Heart left ventricle (tissue), 16 donors: ENCODE data around the gene ROGDI. TPM values are rescaled to one million over a fixed set of nuclear protein-coding genes. Genes with fewer than 3 reads are reported as not detected.

ENCODE experiments used
- ATAC-seq, 4 donors: fragments of 200-7000 bp; cut with Tn5 transposase; one replicate each; pipeline ENCODE4 v1.9.1; 2020 to 2022; ENCODE audit warnings: moderate library complexity in 4 of 4, mild to moderate bottlenecking in 3 of 4, moderate number of reproducible peaks in 1 of 4
- DNase-seq, 5 donors: peaks; one replicate each; pipeline ENCODE4 v3.0.0-alpha.2; 2020
- H3K27ac ChIP-seq, 12 donors: fragments of 200-600 bp; sonication (generic) in 4 of 12; one replicate each; pipeline versions ENCODE4 v1.5.0 to v1.8.0; 2016 to 2022; ENCODE audit warnings: mild to moderate bottlenecking in 2 of 12
- H3K27me3 ChIP-seq, 9 donors: fragments of 200-600 bp; sonication (generic) in 2 of 9; one replicate each; pipeline versions ENCODE4 v1.5.1 to v1.8.0; 2016 to 2022; ENCODE audit warnings: mild to moderate bottlenecking in 3 of 9
- H3K36me3 ChIP-seq, 9 donors: fragments of 200-600 bp; sonication (generic) in 2 of 9; one replicate each; pipeline versions ENCODE4 v1.5.0 to v1.8.0; 2018 to 2022; ENCODE audit warnings: mild to moderate bottlenecking in 2 of 9
- H3K4me1 ChIP-seq, 12 donors: fragments of 200-600 bp; sonication (generic) in 4 of 12; one replicate each; pipeline versions ENCODE4 v1.5.0 to v1.8.0; 2016 to 2022; ENCODE audit warnings: mild to moderate bottlenecking in 3 of 12
- H3K4me3 ChIP-seq, 12 donors: fragments of 200-600 bp; sonication (generic) in 4 of 12; one replicate each; pipeline versions ENCODE4 v1.5.0 to v1.8.0; 2017 to 2022; ENCODE audit warnings: mild to moderate bottlenecking in 9 of 12, moderate library complexity in 4 of 12
- H3K9me3 ChIP-seq, 12 donors: fragments of 200-600 bp; sonication (generic) in 4 of 12; one replicate each; pipeline versions ENCODE4 v1.5.0 to v1.8.0; 2016 to 2022; ENCODE audit warnings: mild to moderate bottlenecking in 1 of 12
- POLR2A ChIP-seq, 2 donors: fragments of 450-650 bp; IDR thresholded peaks; one replicate each; pipeline ENCODE4 v1.6.1; 2017; ENCODE audit warnings: antibody characterized with exemption in 2 of 2, mild to moderate bottlenecking in 2 of 2, moderate library complexity in 2 of 2
- WGBS, 4 donors: extraction: QIAGEN DNeasy Blood & Tissue Kit in 2 of 4; methylation state at CpG; one replicate each; pipeline versions ENCODE4 v1.1.5 to v1.1.7; 2013 to 2018; 5-methylcytosine and 5-hydroxymethylcytosine counted together
- intact Hi-C, 10 donors: fragments of 100-400 bp; cut with DNase I; formaldehyde crosslinking; loops; one replicate each; pipeline versions ENCODE4 v1.11.1 to v1.14.2; 2022
- polyA plus RNA-seq, 2 donors: library from polyadenylated mRNA; stranded (reverse); fragments of 200-250 nt; gene quantifications; one replicate each; pipeline ENCODE4 v1.2.3, GENCODE V29; 2013
- total RNA-seq, 9 donors: library from RNA; depleted of rRNA in 2 of 9; stranded (reverse); fragments of >200 nt in 2 of 9; fragmentation: NEBNext Ultra II Directional in 3 of 9; extraction: Animal tissue kit (Norgen Biotek cat#: 25700) in 3 of 9; gene quantifications; one replicate each; pipeline versions ENCODE4 v1.1.0 to v1.2.4, GENCODE V29; 2016 to 2023
- TF ChIP-seq, protein P1 (sequence below), 12 donors: fragments of 200-600 bp; sonication (generic) in 4 of 12; IDR thresholded peaks; one replicate each; pipeline versions ENCODE4 v1.5.0 to v1.8.0; 2018 to 2022; ENCODE audit warnings: antibody characterized with exemption in 12 of 12, mild to moderate bottlenecking in 5 of 12
- donor health status: ischemic (EF 13 %, LVEDD 7.1; RV severe dilation, severe dysfunction).
- donor health status: healthy with polysubstance abuse.
- donor health status: DM: no; HTN: yes; CAD: no.
- donor health status: DM: no; HTN: no; CAD: no.
- donor health status: ischemic (EF 25% LVEDD 6.9; RV normal size, moderate dysfunction).
- donor health status: ischemic (EF 25% LVEDD 5.7; RV mildly dilated, moderate dysfunction).
- donor health status: healthy.
- donor health status: DM: yes; HTN: yes; CAD: no.
- donor health status: ischemic (EF 35%, LVEDD 5.7; RV mildly dilated, moderate dysfunction).
- donor health status: nonischemic (EF 11% LVEDD 7.7; RV severe dilation, severe dysfunction).
- donor health status: DM: yes; HTN: yes; CAD: no.
- donor health status: PGD.
- donor health status: ischemic (EF 29% LVEDD 5.4; RV normal size, mild dysfunction).
- donor health status: nonischemic (EF 23%, LVEDD 6.1; RV moderate dilation, normal function).

Gene ROGDI
- total and polyA plus RNA-seq, 11 donors: 43.4 to 167 (median 95.0) TPM

DNA sequence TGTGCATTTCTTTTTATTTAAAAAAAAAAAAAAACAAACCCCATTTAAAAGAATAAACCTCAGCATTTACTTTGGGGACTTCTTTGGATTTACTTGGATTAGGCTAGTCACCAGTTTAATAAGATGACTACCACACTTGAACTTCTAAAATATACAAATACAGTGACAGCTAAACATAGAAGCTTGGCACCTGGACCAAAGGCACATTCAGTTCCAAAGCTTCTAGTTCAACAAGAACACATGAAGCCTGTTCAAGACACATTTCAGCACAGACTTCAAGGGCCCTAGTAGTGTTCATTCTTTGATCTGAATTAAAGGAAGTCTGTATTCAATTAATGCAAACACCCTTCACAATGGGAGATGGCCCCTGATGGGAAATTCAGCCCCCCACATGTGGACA, 11.6 kb upstream of the ROGDI start:
- intact Hi-C loops: loop anchor here in 1 of 10 donors (5.0 kb wide), 1 partner anchor 33 kb away; the partner anchor contains the start of genes GLYR1 and UBN1
- H3K4me3 ChIP-seq: no peak overlapping the region

DNA sequence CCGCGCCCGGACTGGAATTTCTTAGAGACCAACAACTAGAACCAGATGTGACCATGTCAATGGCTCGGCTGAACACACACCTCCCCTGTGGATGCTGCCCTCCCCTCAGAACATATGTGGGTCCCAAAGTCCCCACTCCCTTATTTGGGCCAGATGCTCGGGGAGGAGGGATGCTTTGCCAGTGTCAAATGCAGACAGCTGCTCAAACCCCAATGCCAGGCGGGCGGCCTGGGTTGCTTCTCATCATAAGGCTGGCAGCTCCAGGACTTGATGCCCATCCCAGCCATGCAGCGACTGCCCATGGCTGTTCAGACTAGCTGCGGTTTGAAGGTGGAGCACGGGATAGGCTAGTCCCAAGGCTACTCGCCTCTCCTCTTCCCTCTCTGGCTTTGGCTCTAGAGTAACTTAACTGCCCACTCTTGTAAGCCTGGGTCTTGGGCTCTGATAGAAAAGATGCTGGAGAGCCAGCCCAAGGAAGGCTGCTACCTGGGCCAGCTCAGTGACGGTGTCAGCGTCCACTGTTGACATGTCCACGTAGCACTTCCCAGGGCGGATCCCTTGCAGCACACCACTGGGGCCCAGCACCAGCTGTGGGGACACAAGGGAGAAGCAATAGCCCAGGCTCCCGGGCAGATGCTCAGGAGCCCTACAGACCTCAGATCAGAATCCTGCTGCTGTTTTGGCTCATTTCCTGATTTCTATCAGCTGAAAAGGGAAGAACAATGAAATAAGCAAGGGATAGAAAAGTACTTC, 11.0 kb upstream of the ROGDI start:
- peaks cover 0 to 19% (median 2%) of the 10 kb centered on the region in 12 donors for H3K4me1 ChIP-seq
- intact Hi-C loops: loop anchor here in 1 of 10 donors (5.0 kb wide), 1 partner anchor 34 kb away; the partner anchor contains the start of genes GLYR1 and UBN1
- DNase-seq (peak in 1 of 5 donors; percentile 44), ATAC-seq (peak; percentile 30 to 47 (median 39))
- peak overlapping the region; percentile 57 to 94 (median 82) for H3K27ac ChIP-seq
- no peaks in the 10 kb centered on the region for H3K9me3 ChIP-seq
- H3K36me3 ChIP-seq: peaks cover 0 to 100% (median 96%) of the 10 kb centered on the region in 9 donors
- H3K4me3 ChIP-seq: no peak overlapping the region
- 80 to 93% (median 93%) methylated on average over 9 to 16 of the region's 16 CpGs for WGBS, 4 donors
- TF ChIP-seq, protein P1, sequence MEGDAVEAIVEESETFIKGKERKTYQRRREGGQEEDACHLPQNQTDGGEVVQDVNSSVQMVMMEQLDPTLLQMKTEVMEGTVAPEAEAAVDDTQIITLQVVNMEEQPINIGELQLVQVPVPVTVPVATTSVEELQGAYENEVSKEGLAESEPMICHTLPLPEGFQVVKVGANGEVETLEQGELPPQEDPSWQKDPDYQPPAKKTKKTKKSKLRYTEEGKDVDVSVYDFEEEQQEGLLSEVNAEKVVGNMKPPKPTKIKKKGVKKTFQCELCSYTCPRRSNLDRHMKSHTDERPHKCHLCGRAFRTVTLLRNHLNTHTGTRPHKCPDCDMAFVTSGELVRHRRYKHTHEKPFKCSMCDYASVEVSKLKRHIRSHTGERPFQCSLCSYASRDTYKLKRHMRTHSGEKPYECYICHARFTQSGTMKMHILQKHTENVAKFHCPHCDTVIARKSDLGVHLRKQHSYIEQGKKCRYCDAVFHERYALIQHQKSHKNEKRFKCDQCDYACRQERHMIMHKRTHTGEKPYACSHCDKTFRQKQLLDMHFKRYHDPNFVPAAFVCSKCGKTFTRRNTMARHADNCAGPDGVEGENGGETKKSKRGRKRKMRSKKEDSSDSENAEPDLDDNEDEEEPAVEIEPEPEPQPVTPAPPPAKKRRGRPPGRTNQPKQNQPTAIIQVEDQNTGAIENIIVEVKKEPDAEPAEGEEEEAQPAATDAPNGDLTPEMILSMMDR (IDR thresholded peaks at IDR 0.05): no peak
- no peak for TF ChIP-seq POLR2A (IDR thresholded peaks at IDR 0.05)
- no peaks in the 10 kb centered on the region for H3K27me3 ChIP-seq

More for the DNA sequence above, 11.6 kb upstream of the ROGDI start:
- H3K36me3 ChIP-seq: peaks cover 0 to 100% (median 96%) of the 10 kb centered on the region in 9 donors
- H3K9me3 ChIP-seq: no peaks in the 10 kb centered on the region
- TF ChIP-seq, protein P1 (IDR thresholded peaks at IDR 0.05): no peak
- H3K4me1 ChIP-seq: peaks cover 0 to 19% (median 2%) of the 10 kb centered on the region in 12 donors
- H3K27ac ChIP-seq: peak overlapping the region; percentile 57 to 94 (median 82)
- H3K27me3 ChIP-seq: no peaks in the 10 kb centered on the region
- ATAC-seq: peak; percentile 77 to 89 (median 82)
- peak in 2 of 5 donors; percentile 50 to 63 for DNase-seq

DNA sequence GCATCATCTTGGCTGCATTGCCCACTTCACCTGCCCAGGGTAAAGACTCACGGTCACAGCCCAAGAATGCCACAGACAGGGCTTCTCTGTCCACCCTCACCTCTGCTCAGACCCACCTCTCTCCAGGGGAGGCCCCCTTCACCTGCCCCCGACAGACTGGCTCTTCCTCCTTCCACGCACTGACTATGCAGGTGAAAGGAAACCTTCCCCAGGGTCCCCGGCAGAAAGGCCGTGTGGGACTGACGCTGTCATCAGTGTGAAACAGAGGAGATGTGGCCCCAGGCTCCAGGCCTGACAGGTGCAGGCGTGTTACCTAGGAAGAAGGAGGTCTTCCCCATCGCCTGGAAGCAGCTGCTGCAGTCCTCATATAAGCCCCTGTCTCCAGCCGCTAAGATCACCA, 9.3 kb upstream of the ROGDI start:
- TF ChIP-seq, protein P1 (IDR thresholded peaks at IDR 0.05): no peak
- TF ChIP-seq POLR2A (IDR thresholded peaks at IDR 0.05): no peak
- Histone ChIP-seq H3K36me3 (peaks cover 0 to 100% (median 94%) of the 10 kb centered on the region in 9 donors), H3K27me3 (no peaks in the 10 kb centered on the region), H3K4me3 (no peak overlapping the region), H3K9me3 (no peaks in the 10 kb centered on the region), H3K27ac (peak overlapping the region in 3 of 12 donors; percentile 78 to 89 (median 86)), H3K4me1 (peaks cover 0 to 19% (median 2%) of the 10 kb centered on the region in 12 donors)
- DNase-seq (no peak), ATAC-seq (no peak)
- 91 to 99% (median 93%) methylated on average over 8 to 9 of the region's 9 CpGs for WGBS, 4 donors
- intact Hi-C loops: loop anchor here in 1 of 10 donors (5.0 kb wide), 1 partner anchor 36 kb away; the partner anchor contains the start of genes GLYR1 and UBN1

DNA sequence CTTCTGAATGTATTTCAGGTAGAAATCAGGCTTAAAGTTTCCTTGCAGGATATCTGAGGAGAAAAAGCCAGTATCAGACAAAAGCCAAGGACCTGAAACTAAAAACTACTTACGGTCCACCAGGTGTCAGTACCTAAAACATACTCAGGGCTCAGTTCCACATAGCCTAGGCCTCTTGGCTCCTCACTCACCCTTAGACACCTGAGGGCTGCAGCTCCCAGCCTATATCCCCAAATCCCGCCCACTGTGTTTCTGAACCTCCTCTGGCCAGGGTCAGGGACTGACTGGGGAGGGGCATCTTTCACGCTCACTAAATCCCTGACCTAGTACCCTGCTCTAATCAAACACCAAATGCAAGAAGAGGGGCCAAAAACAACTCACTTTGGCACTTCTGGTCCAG, 8.8 kb upstream of the ROGDI start:
- DNase-seq: no peak
- no peak overlapping the region for H3K4me3 ChIP-seq
- no peak for TF ChIP-seq POLR2A (IDR thresholded peaks at IDR 0.05)
- TF ChIP-seq, protein P1 (IDR thresholded peaks at IDR 0.05): no peak
- intact Hi-C loops: loop anchor here in 1 of 10 donors (5.0 kb wide), 1 partner anchor 36 kb away; the partner anchor contains the start of genes GLYR1 and UBN1
- peak overlapping the region in 3 of 12 donors; percentile 78 to 89 (median 86) for H3K27ac ChIP-seq
- H3K4me1 ChIP-seq: peaks cover 0 to 19% (median 2%) of the 10 kb centered on the region in 12 donors
- ATAC-seq: no peak
- H3K9me3 ChIP-seq: no peaks in the 10 kb centered on the region
- H3K27me3 ChIP-seq: no peaks in the 10 kb centered on the region
- peaks cover 0 to 100% (median 93%) of the 10 kb centered on the region in 9 donors for H3K36me3 ChIP-seq
- WGBS, 4 donors: 94 to 96% (median 95%) methylated on average over 3 of the region's 3 CpGs
